Measurements from ENCODE around the gene DGKI. TPM values are rescaled to one million over a fixed set of nuclear protein-coding genes. Genes with fewer than 3 reads are reported as not detected.

DGKI gene
- total RNA-seq, 1 experiment from 2014 or later, result 0.15 TPM

DNA sequence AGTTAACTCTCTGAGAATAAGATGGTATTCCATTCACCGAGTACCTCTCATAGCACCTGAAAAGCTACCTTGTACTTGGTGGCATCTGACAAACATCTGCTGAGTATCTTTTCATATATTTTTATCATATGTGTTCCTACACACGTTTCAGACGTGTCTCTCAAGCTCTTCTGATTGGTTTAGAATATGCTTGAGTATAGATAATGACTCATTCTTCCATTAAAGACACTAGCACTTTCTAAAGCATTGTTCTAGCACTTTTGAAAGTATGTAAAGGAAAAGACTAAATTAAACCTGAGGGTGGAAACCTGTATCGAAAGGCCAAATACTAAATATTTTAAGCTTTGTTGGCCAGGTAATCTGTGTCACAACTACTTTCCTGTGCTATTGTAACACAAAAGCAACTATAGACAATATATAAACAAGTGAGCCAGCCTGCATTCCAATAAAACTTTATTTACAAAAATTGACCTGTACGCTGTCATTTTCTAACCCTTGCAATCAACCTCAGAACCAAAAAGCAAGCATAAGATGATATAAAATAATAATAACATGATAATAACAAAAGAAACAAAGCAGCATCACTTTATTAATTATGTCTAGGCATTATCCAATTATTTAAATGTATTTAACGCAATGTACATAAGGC is 95.3 kb downstream of the DGKI start:
- Histone ChIP-seq H3K4me1 (ENCODE audit: control insufficient read depth in 1 of 2, insufficient read depth in 2 of 2, low read length in 2 of 2) (no peaks in the 10 kb centered on the region), H3K27ac (ENCODE audit: low read depth, low read length) (no peak overlapping the region), H2AFZ (ENCODE audit: low read depth, low read length, poor library complexity, severe bottlenecking) (no peak overlapping the region), H3K4me3 (replicated peaks in 1 of 2; ENCODE audit: low read depth in 1 of 2, low read length in 2 of 2) (no peak overlapping the region), H3K9ac (ENCODE audit: low read length) (no peak overlapping the region), H3K36me3 (ENCODE audit: control insufficient read depth in 1 of 2, insufficient read depth in 2 of 2, low read length in 2 of 2) (no peaks in the 10 kb centered on the region), H4K20me1 (ENCODE audit: insufficient read depth) (no peaks in the 10 kb centered on the region), H3K27me3 (ENCODE audit: insufficient read depth, low read length) (peaks cover 55% of the 10 kb centered on the region), H3K9me3 (ENCODE audit: control insufficient read depth in 1 of 2, insufficient read depth in 1 of 2, low read depth in 1 of 2, low read length in 2 of 2) (no peaks in the 10 kb centered on the region), H3K79me2 (ENCODE audit: insufficient read depth, low read length) (no peaks in the 10 kb centered on the region), H3K9me2 (ENCODE audit: insufficient read depth) (no peaks in the 10 kb centered on the region), H3K4me2 (ENCODE audit: low read length) (no peak overlapping the region)
- no peak for TF ChIP-seq EZH2 (IDR thresholded peaks at IDR 0.05)
- POLR2A ChIA-PET, result no interaction called here
- RAD21 ChIA-PET (ENCODE audit: low non-redundant PET in 1 of 2, low total read pairs in 2 of 2, uncharacterized antibody in 2 of 2, unreplicated experiment in 2 of 2), result no interaction called here
- BruUV-seq (replicated peaks), result no TSS peak
- DNase-seq (ENCODE audit: low read depth, low spot score), result no peak
- ATAC-seq, result no peak
- CTCF ChIA-PET, result no interaction called here
- intact Hi-C loops (cut with micrococcal nuclease), result no loop called here

DNA sequence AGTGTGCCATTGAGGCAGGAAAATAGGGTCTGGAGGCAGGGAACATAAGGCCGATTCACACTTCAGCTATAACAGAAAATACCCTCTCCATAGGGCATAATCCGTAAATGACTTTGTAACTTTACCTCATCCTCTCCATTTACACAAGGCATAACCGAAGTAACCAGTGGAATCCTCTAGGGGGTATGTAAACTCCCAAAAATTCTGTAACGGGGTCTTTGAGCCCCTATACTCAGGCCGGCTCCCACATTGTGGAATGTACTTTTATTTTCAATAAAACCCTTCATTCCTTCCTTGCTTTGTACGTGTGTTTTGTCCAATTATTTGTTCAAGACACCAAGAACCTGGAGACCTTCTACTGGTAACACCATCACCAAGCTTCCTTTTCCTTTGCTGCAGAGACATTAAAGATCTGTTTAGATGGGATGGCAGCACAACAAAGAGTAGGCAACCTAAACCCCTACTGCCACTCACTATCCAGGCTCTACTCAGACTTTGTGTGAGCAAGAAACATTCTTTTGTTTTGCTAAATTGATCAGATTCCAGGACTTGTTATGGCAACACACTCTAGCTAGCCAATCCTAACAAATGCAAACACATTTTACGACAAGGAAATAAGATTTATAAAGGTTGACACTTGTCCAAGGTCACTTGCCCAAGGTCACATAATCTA is 99.3 kb downstream of the DGKI start:
- Histone ChIP-seq H3K27ac (ENCODE audit: low read depth, low read length) (no peak overlapping the region), H3K4me2 (ENCODE audit: low read length) (no peak overlapping the region), H4K20me1 (ENCODE audit: insufficient read depth) (no peaks in the 10 kb centered on the region), H3K79me2 (ENCODE audit: insufficient read depth, low read length) (no peaks in the 10 kb centered on the region), H3K4me1 (ENCODE audit: control insufficient read depth in 1 of 2, insufficient read depth in 2 of 2, low read length in 2 of 2) (no peaks in the 10 kb centered on the region), H3K9ac (ENCODE audit: low read length) (no peak overlapping the region), H3K9me2 (ENCODE audit: insufficient read depth) (no peaks in the 10 kb centered on the region), H3K36me3 (ENCODE audit: control insufficient read depth in 1 of 2, insufficient read depth in 2 of 2, low read length in 2 of 2) (no peaks in the 10 kb centered on the region), H2AFZ (ENCODE audit: low read depth, low read length, poor library complexity, severe bottlenecking) (no peak overlapping the region), H3K27me3 (ENCODE audit: insufficient read depth, low read length) (peaks cover 22% of the 10 kb centered on the region), H3K9me3 (ENCODE audit: control insufficient read depth in 1 of 2, insufficient read depth in 1 of 2, low read depth in 1 of 2, low read length in 2 of 2) (no peaks in the 10 kb centered on the region), H3K4me3 (replicated peaks in 1 of 2; ENCODE audit: low read depth in 1 of 2, low read length in 2 of 2) (no peak overlapping the region)
- intact Hi-C loops (cut with micrococcal nuclease), result no loop called here
- POLR2A ChIA-PET, result no interaction called here
- TF ChIP-seq ZFX (IDR thresholded peaks at IDR 0.05) (no peak), SRF (IDR thresholded peaks at IDR 0.05; ENCODE audit: low read depth) (no peak), POLR2AphosphoS5 (IDR thresholded peaks at IDR 0.05; ENCODE audit: low read depth, low read length) (no peak), EZH2phosphoT487 (IDR thresholded peaks at IDR 0.05; ENCODE audit: borderline replicate concordance) (no peak), EZH2 (IDR thresholded peaks at IDR 0.05) (no peak)
- TF ChIP-seq, protein P1, sequence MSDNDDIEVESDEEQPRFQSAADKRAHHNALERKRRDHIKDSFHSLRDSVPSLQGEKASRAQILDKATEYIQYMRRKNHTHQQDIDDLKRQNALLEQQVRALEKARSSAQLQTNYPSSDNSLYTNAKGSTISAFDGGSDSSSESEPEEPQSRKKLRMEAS (IDR thresholded peaks at IDR 0.05), result no peak
- DNase-seq (ENCODE audit: low read depth, low spot score) (no peak), ATAC-seq (no peak)
- RAD21 ChIA-PET (ENCODE audit: low non-redundant PET in 1 of 2, low total read pairs in 2 of 2, uncharacterized antibody in 2 of 2, unreplicated experiment in 2 of 2), result no interaction called here
- CTCF ChIA-PET, result no interaction called here
- no TSS peak for BruUV-seq (replicated peaks)

Measured in HCT116 (cell line).